Panc1 (cell line): Measurements from ENCODE around the gene CLCN2. TPM values are rescaled to one million over a fixed set of nuclear protein-coding genes. Genes with fewer than 3 reads are reported as not detected.

Source experiments
- ATAC-seq: fragments of 200-7000 bp; cut with Tn5 transposase; 2 replicates; pipeline ENCODE4 v1.9.1; 2020; ENCODE audit warnings: mild to moderate bottlenecking, moderate library complexity
- BruUV-seq: library from RNA; stranded (reverse); fragments of 400-500 nt; replicated peaks from 2 replicates; lab custom pipeline; 2021; lab: Mats Ljungman, UMichigan
- CTCF ChIA-PET: fragments of 300-600 bp; sonication (Branson Sonifier 250); formaldehyde crosslinking; loops from one replicate; lab custom pipeline; 2022; ENCODE audit warnings: antibody characterized with exemption; lab: Charles Lee
- POLR2A ChIA-PET: fragments of 300-600 bp; sonication (Branson Sonifier 250); formaldehyde crosslinking; loops from one replicate; lab custom pipeline; 2022; ENCODE audit warnings: antibody characterized with exemption; lab: Charles Lee
- DNase-seq: peaks from one replicate; pipeline ENCODE4 v3.0.0-alpha.2; 2010; ENCODE audit warnings: low read depth, low spot score
- H3K27ac ChIP-seq: 2 replicates; pipeline ENCODE4 v1.5.1; 2011; ENCODE audit warnings: mild to moderate bottlenecking, low read length, inconsistent platforms
- H3K27me3 ChIP-seq: fragments of 200-500 bp; sonication (Bioruptor generic); 2 replicates; pipeline ENCODE4 v1.6.0; 2014; ENCODE audit warnings: low read length, inconsistent platforms; ENCODE audit not compliant: control insufficient read depth, insufficient read depth
- H3K36me3 ChIP-seq: fragments of 200-500 bp; sonication (Bioruptor generic); 2 replicates; pipeline ENCODE4 v1.5.1; 2014; ENCODE audit warnings: inconsistent platforms, mild to moderate bottlenecking, low read length, moderate library complexity; ENCODE audit not compliant: control insufficient read depth, insufficient read depth
- H3K4me1 ChIP-seq: 2 replicates; pipeline ENCODE4 v1.5.1; 2011; ENCODE audit warnings: inconsistent platforms, mild to moderate bottlenecking, low read length, moderate library complexity; ENCODE audit not compliant: control insufficient read depth, insufficient read depth
- H3K4me3 ChIP-seq, 2 experiments: 2 replicates each; pipeline ENCODE4 v1.5.1; 2011 to 2012; ENCODE audit warnings: low read depth in 2 of 2, low read length in 2 of 2, mild to moderate bottlenecking in 2 of 2, inconsistent platforms in 1 of 2, moderate library complexity in 1 of 2
- H3K9me3 ChIP-seq: fragments of 200-500 bp; sonication (Bioruptor generic); 2 replicates; pipeline ENCODE4 v1.5.1; 2014; ENCODE audit warnings: low read depth, mild to moderate bottlenecking, inconsistent platforms, low read length, moderate library complexity; ENCODE audit not compliant: control insufficient read depth, insufficient read depth
- CTCF ChIP-seq: fragments of 450-650 bp; IDR thresholded peaks from 2 replicates; pipeline ENCODE4 v1.5.1; 2017; ENCODE audit warnings: mild to moderate bottlenecking
- POLR2AphosphoS5 ChIP-seq: IDR thresholded peaks from 2 replicates; pipeline ENCODE4 v1.6.1; 2012; ENCODE audit warnings: mild to moderate bottlenecking, low read depth, low read length, moderate library complexity
- REST ChIP-seq, 2 experiments: IDR thresholded peaks; 2 replicates each; pipeline ENCODE4 v1.6.1; 2011 to 2012; ENCODE audit warnings: low read depth in 2 of 2, control low read depth in 1 of 2, low read length in 1 of 2, mild to moderate bottlenecking in 1 of 2, moderate library complexity in 1 of 2; ENCODE audit not compliant: insufficient read depth in 1 of 2
- SIN3A ChIP-seq: IDR thresholded peaks from 2 replicates; pipeline ENCODE4 v1.6.1; 2012; ENCODE audit warnings: low read depth, mild to moderate bottlenecking, low read length, moderate library complexity, borderline replicate concordance; ENCODE audit not compliant: insufficient read depth
- TCF7L2 ChIP-seq: IDR thresholded peaks from 2 replicates; pipeline ENCODE4 v1.6.1; 2011; ENCODE audit warnings: mild to moderate bottlenecking, low read depth, low read length, inconsistent platforms
- in situ Hi-C: cut with HindIII; loops from 2 replicates; pipeline ENCODE4 v1.10.0; 2016; ENCODE audit warnings: low sequenced_read_pairs, low pct_unique_long_range_greater_than_20kb
- intact Hi-C: fragments of 100-400 bp; cut with micrococcal nuclease; formaldehyde crosslinking; loops from one replicate; pipeline ENCODE4 v1.10.0; 2022; ENCODE audit not compliant: unreplicated experiment
- total RNA-seq: library from RNA; stranded (reverse); gene quantifications from one replicate; pipeline ENCODE4 v1.2.1, GENCODE V29; 2021; ENCODE audit not compliant: unreplicated experiment

CLCN2 gene
- total RNA-seq, 1 experiment from 2014 or later = 22.5 TPM

- Histone ChIP-seq H3K9me3 (no peaks in the 10 kb centered on the region), H3K4me1 (peaks cover 12% of the 10 kb centered on the region), H3K36me3 (no peaks in the 10 kb centered on the region), H3K27me3 (peaks cover 16% of the 10 kb centered on the region), H3K27ac (no peak overlapping the region), H3K4me3 (no peak overlapping the region)
- in situ Hi-C loops (no loop called here), intact Hi-C loops (loop anchor here (10.0 kb wide), 1 partner anchor 139 kb away; no protein-coding TSS in a partner anchor)
- ChIA-PET CTCF (interaction anchor here (0.7 kb wide), 1 partner anchor 155 kb away, joined by 4 read pairs; no protein-coding TSS in a partner anchor), POLR2A (no interaction called here)
- TF ChIP-seq CTCF (no peak), TCF7L2 (no peak), POLR2AphosphoS5 (no peak), REST (IDR thresholded peaks at IDR 0.05; ENCODE audit: insufficient read depth in 1 of 2, low read depth in 2 of 2, low read length in 1 of 2) (no peak), SIN3A (no peak)
- DNase-seq = no peak
- ATAC-seq = no peak
- no TSS peak for BruUV-seq
Measured at GRCh38 chr3:184375747-184376461, 14.5 kb upstream of the CLCN2 start.

GRCh38 chr3:184373422-184373821 lies 12.0 kb upstream of the CLCN2 start:
- TF ChIP-seq POLR2AphosphoS5 = no peak
- TF ChIP-seq TCF7L2 = no peak
- no peak for TF ChIP-seq REST (IDR thresholded peaks at IDR 0.05; ENCODE audit: insufficient read depth in 1 of 2, low read depth in 2 of 2, low read length in 1 of 2)
- TF ChIP-seq SIN3A = no peak
- TF ChIP-seq CTCF = no peak
- BruUV-seq = no TSS peak
- ATAC-seq (no peak), DNase-seq (no peak)
- in situ Hi-C loops = no loop called here
- H3K9me3 ChIP-seq = no peaks in the 10 kb centered on the region
- CTCF ChIA-PET = interaction anchor here (4.4 kb wide), 1 partner anchor 167 kb away, joined by 53 read pairs; no protein-coding TSS in a partner anchor
- H3K36me3 ChIP-seq = 0 out of 2 replicates have a peak, but pooled peaks cover 6% of the 10 kb centered on the region
- no peak overlapping the region for H3K4me3 ChIP-seq
- POLR2A ChIA-PET = no interaction called here
- no peak overlapping the region for H3K27ac ChIP-seq
- intact Hi-C loops = loop anchor here (10.0 kb wide), 1 partner anchor 141 kb away; no protein-coding TSS in a partner anchor
- H3K27me3 ChIP-seq = peaks cover 8% of the 10 kb centered on the region
- peaks cover 12% of the 10 kb centered on the region for H3K4me1 ChIP-seq
